Tibial artery (tissue), 4 donors: ENCODE data around the gene CRYZ.

Experiments used
- DNase-seq, 2 donors: peaks; one replicate each; pipeline ENCODE4 v3.0.0-alpha.2; 2019
- H3K27ac ChIP-seq, 2 donors: fragments of 200-600 bp; sonication (generic) in 1 of 2; 1 replicate in 1 of 2; 2 replicates in 1 of 2; pipeline ENCODE4 v1.5.1; 2018 to 2019; ENCODE audit warnings: mild to moderate bottlenecking in 1 of 2
- H3K27me3 ChIP-seq, 2 donors: fragments of 200-600 bp; sonication (generic) in 1 of 2; one replicate each; pipeline versions ENCODE4 v1.5.1 to v1.6.0; 2016 to 2019
- H3K36me3 ChIP-seq, 3 donors: fragments of 200-600 bp; sonication (generic) in 2 of 3; one replicate each; pipeline ENCODE4 v1.5.1; 2016 to 2019; ENCODE audit warnings: mild to moderate bottlenecking in 2 of 3
- H3K4me1 ChIP-seq, 4 donors: fragments of 200-600 bp; sonication (generic) in 2 of 4; 1 replicate in 3 of 4; 2 replicates in 1 of 4; pipeline ENCODE4 v1.5.1; 2016 to 2019
- H3K4me3 ChIP-seq, 2 donors: fragments of 200-600 bp; sonication (generic) in 1 of 2; 1 replicate in 1 of 2; 2 replicates in 1 of 2; pipeline ENCODE4 v1.5.1; 2018 to 2019; ENCODE audit warnings: mild to moderate bottlenecking in 2 of 2
- H3K9me3 ChIP-seq, 3 donors: fragments of 200-600 bp; sonication (generic) in 1 of 3; one replicate each; pipeline ENCODE4 v1.5.1; 2016 to 2019
- CTCF ChIP-seq, 2 experiments: fragments of 200-600 bp in 1 of 2; fragments of 450-650 bp in 1 of 2; IDR thresholded peaks; one replicate each; pipeline ENCODE4 v1.5.1; 2017 to 2019; ENCODE audit warnings: antibody characterized with exemption in 2 of 2, mild to moderate bottlenecking in 1 of 2, moderate library complexity in 1 of 2
- intact Hi-C: fragments of 100-400 bp; cut with DNase I; formaldehyde crosslinking; loops from one replicate; pipeline ENCODE4 v1.15.0; 2023; ENCODE audit warnings: low total_unique reads

The CRYZ gene

DNA sequence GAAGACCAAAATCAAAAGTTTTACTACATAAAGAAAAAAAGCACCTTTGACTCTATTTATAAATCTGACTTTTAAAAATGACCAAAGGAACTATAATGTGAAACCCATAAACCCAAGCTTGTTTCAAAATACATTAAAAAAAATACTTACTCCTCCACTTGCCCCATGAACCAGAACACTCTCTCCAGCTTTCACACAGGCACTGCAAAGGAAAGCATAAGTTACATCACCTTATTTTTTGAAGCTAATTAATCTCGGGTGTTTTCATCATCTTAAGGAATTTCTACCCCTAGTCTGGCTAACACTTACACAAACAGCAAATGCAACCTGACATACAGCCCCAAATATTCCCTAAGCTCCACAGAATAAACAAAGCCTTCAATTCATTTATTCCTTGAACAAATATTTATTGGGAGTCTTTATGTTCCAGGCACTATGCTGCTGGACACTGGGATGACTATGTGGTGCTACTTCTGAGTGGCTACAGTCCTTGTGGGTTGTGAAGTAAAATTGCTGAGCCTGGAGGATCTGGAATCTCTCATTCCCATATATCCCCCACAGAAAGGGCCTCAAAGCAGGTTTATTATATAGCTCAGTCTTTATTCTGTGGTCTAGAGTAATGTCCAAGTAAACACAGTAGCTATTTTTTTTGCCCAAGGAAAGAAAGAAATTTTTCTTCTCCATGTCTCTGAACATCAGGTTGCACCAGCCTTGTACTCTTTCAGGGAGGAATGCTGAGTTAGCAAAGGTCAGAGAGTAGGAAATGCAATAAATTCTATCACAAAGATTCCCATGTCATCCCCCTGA lies 18.2 kb downstream of the CRYZ start:
- Histone ChIP-seq H3K27me3 (no peaks in the 10 kb centered on the region), H3K36me3 (peaks cover 68 to 80% (median 78%) of the 10 kb centered on the region in 3 donors), H3K9me3 (no peaks in the 10 kb centered on the region), H3K27ac (no peak overlapping the region), H3K4me1 (peaks cover 0 to 12% (median 0%) of the 10 kb centered on the region in 4 donors), H3K4me3 (no peak overlapping the region)
- intact Hi-C loops, result no loop called here
- DNase-seq, result no peak
- TF ChIP-seq CTCF (IDR thresholded peaks at IDR 0.05), result no peak

- intact Hi-C loops, result no loop called here
- H3K36me3 ChIP-seq, result peaks cover 69 to 80% (median 77%) of the 10 kb centered on the region in 3 donors
- DNase-seq, result no peak
- H3K9me3 ChIP-seq, result no peaks in the 10 kb centered on the region
- H3K4me1 ChIP-seq, result peaks cover 0 to 12% (median 0%) of the 10 kb centered on the region in 4 donors
- no peaks in the 10 kb centered on the region for H3K27me3 ChIP-seq
- no peak overlapping the region for H3K27ac ChIP-seq
- H3K4me3 ChIP-seq, result no peak overlapping the region
- no peak for TF ChIP-seq CTCF (IDR thresholded peaks at IDR 0.05)
Measured at GRCh38 chr1:74713849-74714248, 19.0 kb downstream of the CRYZ start.

GRCh38 chr1:74712881-74713280 lies 20.0 kb downstream of the CRYZ start:
- peaks cover 60 to 80% (median 75%) of the 10 kb centered on the region in 3 donors for H3K36me3 ChIP-seq
- intact Hi-C loops, result no loop called here
- peaks cover 0 to 12% (median 0%) of the 10 kb centered on the region in 4 donors for H3K4me1 ChIP-seq
- no peak for DNase-seq
- no peaks in the 10 kb centered on the region for H3K9me3 ChIP-seq
- H3K27me3 ChIP-seq, result no peaks in the 10 kb centered on the region
- no peak overlapping the region for H3K27ac ChIP-seq
- TF ChIP-seq CTCF (IDR thresholded peaks at IDR 0.05), result no peak
- H3K4me3 ChIP-seq, result no peak overlapping the region

GRCh38 chr1:74703386-74704182 lies 29.3 kb downstream of the CRYZ start:
- Histone ChIP-seq H3K27me3 (no peaks in the 10 kb centered on the region), H3K27ac (no peak overlapping the region), H3K36me3 (peaks cover 51 to 79% (median 62%) of the 10 kb centered on the region in 3 donors), H3K4me3 (no peak overlapping the region), H3K9me3 (no peaks in the 10 kb centered on the region), H3K4me1 (no peaks in the 10 kb centered on the region)
- no peak for DNase-seq
- intact Hi-C loops, result no loop called here
- TF ChIP-seq CTCF (IDR thresholded peaks at IDR 0.05), result no peak

DNA sequence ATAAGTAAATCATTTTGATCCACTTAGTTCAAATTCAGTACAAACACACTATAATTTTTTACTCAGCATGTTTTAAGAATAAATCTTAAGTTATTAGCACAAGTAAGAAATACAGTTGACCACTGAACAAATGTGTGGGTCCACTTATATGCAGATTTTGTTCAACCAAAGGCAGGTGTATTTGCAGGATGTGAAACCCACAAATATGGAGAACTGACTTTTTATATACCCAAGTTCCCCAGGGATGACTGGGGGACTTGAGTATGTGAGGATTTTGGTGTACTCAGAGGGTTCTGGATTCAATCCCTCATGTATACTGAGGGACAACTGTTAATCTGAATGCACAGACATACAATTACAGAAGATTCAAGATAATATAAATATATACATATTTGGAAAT lies 33.5 kb downstream of the CRYZ start:
- no peak overlapping the region for H3K4me3 ChIP-seq
- peaks cover 25 to 37% (median 26%) of the 10 kb centered on the region in 3 donors for H3K36me3 ChIP-seq
- no peak for DNase-seq
- no peak overlapping the region for H3K27ac ChIP-seq
- no peaks in the 10 kb centered on the region for H3K9me3 ChIP-seq
- intact Hi-C loops, result no loop called here
- TF ChIP-seq CTCF (IDR thresholded peaks at IDR 0.05), result no peak
- no peaks in the 10 kb centered on the region for H3K27me3 ChIP-seq
- H3K4me1 ChIP-seq, result no peaks in the 10 kb centered on the region
